HG03135 (cell line): ENCODE data around the gene GRK1.
"Not testable (repeated sequence)": the region's sequence is repeated elsewhere in the genome, so short reads cannot be mapped to it uniquely, and the experiment has no call there.

Source experiments
- ATAC-seq: cut with Tn5 transposase; IDR thresholded peaks from one replicate; pipeline ENCODE4 v1.9.1; 2021; ENCODE audit warnings: mild to moderate bottlenecking, moderate library complexity; ENCODE audit not compliant: unreplicated experiment

The GRK1 gene

GRCh38 chr13:113666951-113667701, at the start of gene GRK1:
Gene GRK1 (plus strand): TSS chr13:113667219. CDS start chr13:113667387, 168 bp downstream.
- no peak for ATAC-seq

GRCh38 chr13:113617961-113618360, 49.1 kb upstream of the GRK1 start:
- ATAC-seq: no peak

GRCh38 chr13:113618455-113618854, 48.6 kb upstream of the GRK1 start:
- no peak for ATAC-seq

DNA sequence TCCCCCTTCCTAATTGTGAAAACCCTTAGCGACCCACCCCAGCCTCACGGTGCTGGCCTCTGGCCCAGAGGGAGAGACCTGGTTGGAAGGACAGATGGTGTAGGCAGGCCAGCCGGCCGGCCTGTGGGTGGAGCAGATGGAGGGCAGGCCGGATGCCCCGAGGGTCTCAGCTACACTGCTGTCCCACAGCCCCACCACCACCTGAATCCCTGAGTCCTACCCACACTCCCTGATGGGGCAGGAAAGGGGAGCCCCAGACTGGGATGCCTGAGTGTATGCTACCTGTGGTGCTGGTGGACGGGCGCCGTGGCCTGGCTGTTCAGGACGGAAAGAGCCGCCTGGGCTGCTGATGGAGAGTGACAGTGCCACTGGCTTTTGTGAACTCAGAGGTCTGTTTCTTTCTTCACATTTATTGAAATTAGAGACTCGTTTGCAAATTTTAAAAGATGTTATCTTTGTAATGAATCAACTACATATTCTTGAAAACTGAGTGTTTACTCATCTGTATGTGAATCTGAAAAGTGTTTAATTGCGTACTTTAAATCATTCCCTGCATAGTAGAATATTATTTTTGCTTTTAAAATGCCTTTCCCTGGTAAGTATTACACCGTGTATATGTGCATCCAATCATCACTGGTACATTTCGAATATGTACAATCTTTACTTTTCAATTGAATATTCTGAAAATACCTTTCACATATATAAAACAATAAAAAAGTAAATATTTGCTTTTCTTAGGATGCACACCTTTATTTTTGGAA, 46.8 kb upstream of the GRK1 start:
- ATAC-seq: no peak

- no peak for ATAC-seq
These were observed 46.0 kb upstream of the GRK1 start for GRCh38 chr13:113621046-113621445.

DNA sequence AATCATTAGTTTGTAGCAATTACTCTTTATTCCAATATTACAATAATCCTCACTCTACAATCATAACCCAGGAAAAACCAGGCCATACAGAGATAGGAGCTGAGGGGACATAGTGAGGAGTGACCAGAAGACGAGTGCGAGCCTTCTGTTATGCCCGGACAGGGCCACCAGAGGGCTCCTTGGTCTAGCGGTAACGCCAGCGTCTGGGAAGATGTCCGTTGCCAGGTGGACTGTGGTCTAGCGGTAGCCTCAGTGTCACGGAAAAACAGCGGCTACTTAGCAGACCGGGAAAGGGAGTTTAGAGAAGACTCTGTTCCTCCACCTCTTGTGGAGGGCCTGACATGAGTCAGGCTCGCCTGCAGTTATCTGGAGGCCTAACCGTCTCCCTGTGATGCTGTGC, 45.5 kb upstream of the GRK1 start:
- ATAC-seq: not testable (repeated sequence)

DNA sequence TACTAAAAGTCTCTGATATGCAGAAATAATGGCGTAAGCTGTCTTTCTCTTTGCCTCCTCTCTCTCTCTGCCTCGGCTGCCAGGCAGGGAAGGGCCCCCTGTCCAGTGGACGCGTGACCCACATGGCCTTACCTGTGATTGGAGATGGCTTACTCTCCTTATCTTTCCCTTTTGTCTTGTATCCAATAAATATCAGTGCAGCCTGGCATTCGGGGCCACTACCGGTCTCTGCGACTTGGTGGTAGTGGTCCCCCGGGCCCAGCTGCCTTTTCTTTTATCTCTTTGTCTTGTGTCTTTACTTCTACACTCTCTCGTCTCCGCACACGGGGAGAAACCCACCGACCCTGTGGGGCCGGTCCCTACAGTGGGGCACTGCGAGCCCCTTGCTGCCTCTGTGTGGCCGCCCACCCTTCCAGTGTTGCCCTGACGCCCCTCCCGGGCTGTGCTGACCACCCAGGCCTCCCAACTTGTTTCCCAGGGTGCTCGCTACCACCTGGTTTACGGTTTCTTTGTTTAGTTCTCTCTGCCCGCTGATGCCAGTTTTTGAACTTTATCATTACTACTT, 45.0 kb upstream of the GRK1 start:
- ATAC-seq: not testable (repeated sequence)

- no peak for ATAC-seq
These were observed 44.1 kb upstream of the GRK1 start for GRCh38 chr13:113622791-113623490.

DNA sequence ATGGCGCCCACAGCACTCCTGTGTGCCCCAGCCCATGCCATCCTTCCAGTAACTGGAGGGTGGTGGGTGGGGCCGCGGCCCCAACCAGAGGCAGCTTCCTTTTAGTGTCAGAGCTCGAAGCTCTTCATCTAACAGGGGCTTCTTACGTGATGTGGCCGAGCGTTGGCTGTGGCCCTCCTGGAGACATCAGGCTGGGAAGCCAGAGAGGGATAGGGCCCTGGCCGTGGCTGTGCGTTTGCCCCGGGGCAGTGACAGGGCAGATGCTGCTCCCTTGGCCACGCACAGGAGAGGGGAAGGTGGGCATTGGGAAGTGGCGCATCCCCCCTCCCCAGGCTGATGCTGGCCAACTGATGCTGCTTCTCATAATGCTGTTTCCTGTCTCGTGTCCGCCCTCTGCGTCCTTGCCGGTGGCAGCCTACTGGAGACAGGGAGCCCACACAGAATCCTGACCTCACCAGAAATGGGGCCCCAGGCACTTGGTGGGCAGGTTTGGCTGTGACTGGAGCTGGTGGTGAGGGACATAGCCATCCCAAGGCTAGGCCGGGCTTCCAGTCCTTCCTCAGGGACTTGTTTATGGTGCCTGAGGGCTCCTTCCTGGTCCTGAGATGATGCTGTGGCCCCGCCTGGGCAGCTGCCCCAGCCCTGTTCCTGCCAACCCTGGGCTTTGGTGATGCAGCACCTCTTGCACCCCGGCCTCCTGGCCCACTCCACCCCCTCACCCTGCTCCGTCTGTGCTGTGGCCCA, 43.4 kb upstream of the GRK1 start:
- ATAC-seq: no peak

- no peak for ATAC-seq
These were observed 42.8 kb upstream of the GRK1 start for GRCh38 chr13:113624235-113624587.

GRCh38 chr13:113624640-113625304, 42.2 kb upstream of the GRK1 start:
- ATAC-seq: not testable (repeated sequence)

- ATAC-seq: no peak
These were observed 40.9 kb upstream of the GRK1 start for GRCh38 chr13:113625965-113626721.

DNA sequence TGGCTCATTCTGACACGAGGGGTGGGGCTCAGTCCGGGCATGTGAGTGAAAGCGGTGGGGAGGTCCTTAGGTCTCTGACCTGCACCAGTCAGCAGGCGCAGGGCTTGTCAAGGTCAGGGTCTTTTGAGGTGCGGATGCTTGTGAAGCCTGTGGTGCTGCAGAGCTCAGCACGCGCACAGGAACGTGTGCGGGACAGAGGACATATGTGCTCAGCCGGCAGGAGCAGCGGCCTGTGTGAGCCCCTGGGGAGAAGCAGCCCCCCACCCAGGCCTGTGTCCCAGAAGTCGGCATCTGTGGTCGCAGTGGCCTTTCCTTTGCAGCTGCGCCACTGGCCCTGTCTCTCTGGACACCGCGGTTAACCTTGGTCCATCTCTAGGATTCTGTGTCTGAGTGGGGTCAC, 39.9 kb upstream of the GRK1 start:
- no peak for ATAC-seq

- no peak for ATAC-seq
These were observed 38.4 kb upstream of the GRK1 start for GRCh38 chr13:113628291-113629270.

DNA sequence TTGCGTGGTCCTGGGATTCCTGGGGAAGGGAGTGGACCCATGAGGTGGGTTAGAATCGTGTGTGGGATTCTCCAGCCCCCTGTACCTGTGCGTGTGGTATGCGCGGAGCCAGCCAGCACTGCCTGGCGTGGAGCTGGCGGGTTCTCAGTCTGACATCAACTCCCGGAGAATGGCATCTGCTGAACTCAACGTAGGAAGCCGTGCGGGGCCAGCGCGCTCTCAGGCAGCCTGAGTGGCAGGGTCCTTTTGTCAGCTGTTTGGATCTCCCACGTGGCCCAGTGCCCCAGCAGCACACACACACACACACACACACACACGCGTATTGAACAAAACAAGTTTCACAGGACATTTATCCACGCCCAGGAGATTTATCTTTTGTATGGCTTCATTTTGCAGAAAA, 37.2 kb upstream of the GRK1 start:
- ATAC-seq: no peak

- no peak for ATAC-seq
These were observed 36.7 kb upstream of the GRK1 start for GRCh38 chr13:113630296-113630695.

DNA sequence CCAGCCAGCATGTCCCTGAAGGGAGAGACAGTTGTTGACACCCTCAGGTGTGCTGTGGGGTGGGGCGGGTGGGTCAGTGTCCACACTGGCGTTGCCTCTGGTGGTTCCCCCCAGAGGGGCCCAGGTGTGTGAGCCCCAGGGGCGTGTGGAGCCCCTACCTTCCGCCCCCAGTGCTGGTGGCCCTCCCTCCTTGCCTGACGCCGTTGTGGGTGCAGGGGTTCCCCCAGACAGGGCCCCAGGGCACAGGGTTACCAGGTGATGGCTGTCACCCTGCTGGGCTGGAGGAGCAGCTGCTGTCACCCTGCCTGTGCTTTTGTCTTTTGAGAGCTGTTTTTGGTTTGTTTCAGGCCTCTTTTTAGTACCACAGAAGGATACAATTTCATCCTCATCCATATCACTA, 36.2 kb upstream of the GRK1 start:
- ATAC-seq: no peak

DNA sequence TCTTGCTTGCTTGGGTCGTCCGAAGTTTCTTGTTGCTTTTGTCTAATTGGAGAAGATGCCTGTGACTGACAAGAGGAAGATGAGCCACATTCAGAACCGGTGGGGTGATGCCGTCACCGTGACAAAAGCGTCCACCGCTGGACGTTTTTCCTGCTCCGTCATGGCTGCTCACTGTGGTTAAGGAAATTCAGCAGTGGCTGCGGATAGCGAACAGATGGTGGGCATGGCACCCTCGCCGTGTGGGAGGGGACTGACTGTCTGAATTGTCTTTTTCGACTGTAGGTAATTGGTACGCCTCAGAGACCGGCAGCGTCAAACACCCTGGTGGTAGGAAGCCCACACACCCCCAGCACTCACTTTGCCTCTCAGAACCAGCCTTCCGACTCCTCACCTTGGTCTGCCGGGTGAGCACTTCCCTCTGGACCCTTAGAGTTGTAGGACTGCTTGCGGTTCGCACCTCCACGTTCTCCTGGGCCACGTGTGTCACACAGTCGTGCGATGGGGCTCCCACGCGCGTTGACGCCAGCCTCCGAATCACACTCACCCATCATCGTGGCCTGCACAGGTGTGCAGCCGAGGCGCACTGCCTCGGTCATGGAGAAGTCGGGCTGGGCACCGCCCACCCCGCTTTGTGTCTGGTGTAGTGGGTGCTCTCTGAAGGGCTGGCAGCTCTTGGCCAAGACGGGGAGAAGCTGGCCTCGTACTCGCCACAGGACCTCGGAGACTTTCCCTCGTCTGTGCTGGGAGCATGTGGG, 35.5 kb upstream of the GRK1 start:
- no peak for ATAC-seq
